Measurements from ENCODE around the gene PIF1.

The PIF1 gene, protein sequence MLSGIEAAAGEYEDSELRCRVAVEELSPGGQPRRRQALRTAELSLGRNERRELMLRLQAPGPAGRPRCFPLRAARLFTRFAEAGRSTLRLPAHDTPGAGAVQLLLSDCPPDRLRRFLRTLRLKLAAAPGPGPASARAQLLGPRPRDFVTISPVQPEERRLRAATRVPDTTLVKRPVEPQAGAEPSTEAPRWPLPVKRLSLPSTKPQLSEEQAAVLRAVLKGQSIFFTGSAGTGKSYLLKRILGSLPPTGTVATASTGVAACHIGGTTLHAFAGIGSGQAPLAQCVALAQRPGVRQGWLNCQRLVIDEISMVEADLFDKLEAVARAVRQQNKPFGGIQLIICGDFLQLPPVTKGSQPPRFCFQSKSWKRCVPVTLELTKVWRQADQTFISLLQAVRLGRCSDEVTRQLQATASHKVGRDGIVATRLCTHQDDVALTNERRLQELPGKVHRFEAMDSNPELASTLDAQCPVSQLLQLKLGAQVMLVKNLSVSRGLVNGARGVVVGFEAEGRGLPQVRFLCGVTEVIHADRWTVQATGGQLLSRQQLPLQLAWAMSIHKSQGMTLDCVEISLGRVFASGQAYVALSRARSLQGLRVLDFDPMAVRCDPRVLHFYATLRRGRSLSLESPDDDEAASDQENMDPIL

DNA sequence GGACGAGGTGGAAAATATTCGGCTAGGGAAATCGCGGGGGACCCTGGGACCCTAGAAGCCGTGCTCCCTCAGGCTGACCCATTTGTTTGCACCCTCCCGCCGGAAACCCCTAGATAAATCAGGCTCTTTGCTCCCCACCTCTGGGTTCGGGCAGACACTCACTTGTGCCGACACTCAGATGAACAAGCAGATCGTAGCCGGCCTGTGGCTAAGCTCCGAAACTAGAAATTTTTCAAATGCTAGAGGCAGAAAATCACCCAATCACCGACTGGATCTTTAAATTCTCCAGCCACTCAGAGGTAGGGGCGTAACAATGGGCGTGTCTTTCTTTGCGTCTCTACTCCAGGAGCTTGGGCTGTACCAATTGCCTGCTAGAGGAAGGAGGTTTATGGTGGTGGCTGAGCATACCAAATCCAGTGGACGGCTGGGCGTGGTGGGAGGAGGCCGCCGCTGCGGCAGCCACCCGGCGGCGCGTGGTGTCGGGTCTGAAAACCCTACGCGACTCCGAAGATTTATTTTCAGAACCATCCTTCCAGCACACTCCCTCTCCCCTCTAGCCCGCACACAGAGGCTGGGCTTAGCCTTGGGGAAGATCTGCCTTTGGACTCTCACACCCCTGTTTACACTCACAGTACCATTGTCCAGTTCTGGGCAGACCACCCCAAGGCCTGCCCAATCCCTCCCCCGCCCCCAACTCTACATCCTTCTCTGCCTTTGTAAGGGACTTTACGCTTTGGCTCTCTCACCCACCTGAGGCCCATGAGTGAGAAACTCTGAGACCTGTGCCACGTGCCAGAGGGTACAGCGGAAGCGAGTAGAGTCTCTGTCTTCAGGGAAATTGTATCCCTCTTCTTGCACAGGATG is at the start of gene PIF1:
TSS of gene PIF1 (minus strand) at position 217 of the 864 bp plus-strand sequence. CDS start 1,312 bp downstream, outside the sequence.
- DNase-seq, result peak; percentile 94

DNA sequence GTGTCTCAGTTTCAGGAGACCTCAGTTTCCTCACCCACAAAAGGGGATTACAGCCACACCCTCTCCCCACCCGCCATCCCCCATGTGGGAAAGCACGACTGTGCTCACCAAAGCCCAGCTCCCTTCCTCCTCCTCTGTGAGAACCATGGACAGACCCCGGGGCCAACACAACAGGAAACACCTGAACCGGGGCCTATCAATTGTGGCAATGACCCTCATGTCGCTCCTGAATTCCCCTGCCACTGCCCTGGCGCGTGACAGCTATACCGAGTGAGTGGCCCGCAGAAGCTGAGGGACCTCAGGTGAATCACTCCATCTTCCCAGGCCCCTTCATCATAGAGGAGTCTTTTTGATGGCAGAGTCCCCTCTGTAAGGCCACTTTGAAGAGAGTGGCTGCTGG is 44.9 kb upstream of the PIF1 start:
- DNase-seq, result no peak

GRCh38 chr15:64869501-64869900 is 44.1 kb upstream of the PIF1 start:
- no peak for DNase-seq

- DNase-seq, result no peak
These were observed 40.6 kb upstream of the PIF1 start for GRCh38 chr15:64865998-64866520.

GRCh38 chr15:64865126-64865997 is 39.9 kb upstream of the PIF1 start:
- no peak for DNase-seq

DNA sequence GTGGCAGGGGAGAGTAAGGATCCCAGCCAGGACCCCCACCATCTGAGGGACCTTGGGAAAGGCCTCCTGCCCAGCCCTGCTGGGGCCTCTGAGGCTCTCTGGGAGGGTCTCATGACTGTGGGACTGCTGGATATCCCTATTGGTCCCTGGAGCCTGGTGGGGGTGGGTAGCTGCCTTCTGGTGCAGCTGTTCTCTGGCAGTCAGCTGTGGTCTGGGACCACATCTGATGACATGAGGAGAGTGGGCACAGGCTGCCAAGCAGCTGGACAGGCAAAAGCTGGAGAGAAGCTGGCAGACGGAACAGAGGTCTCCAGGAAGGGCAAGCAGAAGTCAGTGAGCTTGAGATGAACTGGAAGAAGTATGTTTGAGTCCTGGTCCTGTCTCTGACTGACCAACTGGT is 38.6 kb upstream of the PIF1 start:
- DNase-seq, result no peak

DNA sequence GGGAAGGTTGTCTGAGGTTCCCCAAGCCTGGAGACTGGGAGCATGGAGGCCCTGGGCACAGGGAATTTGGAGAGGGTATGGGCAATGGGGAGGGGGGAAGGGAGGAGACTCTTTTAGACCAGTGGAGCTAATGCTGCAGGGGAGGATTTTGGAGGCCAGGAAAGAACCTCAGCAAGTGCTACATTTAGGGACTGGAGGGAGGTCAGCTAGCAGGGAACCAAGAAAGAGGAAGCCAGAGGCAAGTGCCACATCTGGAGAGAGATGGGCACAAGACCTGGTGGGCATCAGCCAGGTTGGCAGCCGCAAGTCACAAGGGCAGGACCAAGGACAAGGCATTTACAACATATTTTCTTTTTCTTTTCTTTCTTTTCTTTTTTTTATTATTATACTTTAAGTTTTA is 37.0 kb upstream of the PIF1 start:
- no peak for DNase-seq

DNA sequence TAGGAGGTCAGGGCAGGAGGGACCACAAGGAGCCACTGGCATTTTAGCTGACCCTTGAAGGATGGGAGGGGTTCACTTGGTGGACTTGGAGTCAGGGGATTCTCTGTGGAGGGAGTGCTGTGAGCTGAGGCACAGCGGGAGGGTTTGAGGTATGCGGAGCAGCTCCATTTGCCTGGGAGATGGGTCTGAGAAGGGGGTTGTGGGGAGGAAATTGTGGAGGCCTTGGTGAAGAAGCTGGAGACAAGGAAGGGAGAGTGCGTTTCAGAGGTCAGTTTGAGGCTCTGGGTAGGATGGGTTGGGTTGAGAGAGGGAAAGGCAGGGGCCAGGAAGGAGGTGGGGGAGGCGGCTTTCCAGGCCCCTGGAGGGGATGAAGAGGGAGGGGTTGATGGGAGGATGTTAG is 36.5 kb upstream of the PIF1 start:
- DNase-seq, result no peak

- DNase-seq, result no peak
These were observed 35.9 kb upstream of the PIF1 start for GRCh38 chr15:64861331-64861730.

DNA sequence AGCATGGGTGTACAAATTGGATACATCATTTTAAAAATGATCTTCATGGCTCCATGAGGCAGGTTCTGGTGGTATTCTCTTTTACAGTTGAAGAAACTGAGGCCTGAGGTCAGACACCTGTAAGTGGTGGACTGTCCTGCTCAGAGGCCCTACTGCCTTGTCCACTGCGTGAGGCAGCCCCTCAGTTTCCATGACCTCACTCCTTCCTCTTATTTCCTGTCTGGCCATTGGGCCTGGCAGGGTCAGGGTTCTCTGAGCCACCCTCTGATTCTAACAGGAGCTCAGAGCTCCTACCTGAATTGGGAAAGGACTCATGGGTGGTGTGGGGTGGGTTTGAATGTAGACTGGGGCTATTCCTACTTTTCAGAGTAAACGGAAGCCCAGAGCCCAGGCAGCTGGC is 33.8 kb upstream of the PIF1 start:
- no peak for DNase-seq

DNA sequence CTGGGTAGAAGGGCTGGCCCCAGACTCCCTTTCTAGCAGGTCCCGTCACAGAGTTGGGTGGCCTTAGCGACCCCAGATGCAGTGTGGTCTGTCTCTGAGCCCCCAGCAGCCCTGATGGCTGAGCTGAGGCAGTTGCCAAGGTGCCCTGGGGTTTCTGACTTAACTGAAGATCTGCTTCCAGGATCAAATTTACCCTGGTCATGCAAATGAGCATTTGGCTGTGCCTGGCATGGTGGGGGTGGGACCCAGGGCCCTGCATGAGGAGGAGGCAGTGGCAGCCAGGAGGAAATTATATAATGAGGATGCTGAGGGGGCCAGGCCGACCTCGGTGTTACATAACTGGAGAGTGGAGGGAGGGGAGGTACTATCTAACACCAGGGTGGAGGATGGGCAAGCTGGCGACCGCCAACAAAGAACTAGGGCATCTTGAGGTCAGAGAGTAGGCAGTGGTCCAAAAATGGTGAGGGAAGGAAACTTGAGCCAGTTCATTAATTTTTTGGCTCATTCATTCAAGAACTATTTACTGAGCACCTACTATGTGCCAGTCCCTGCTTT is 32.7 kb upstream of the PIF1 start:
- DNase-seq, result no peak

- DNase-seq, result no peak
These were observed 32.0 kb upstream of the PIF1 start for GRCh38 chr15:64857421-64857820.

GRCh38 chr15:64856429-64857145 is 31.1 kb upstream of the PIF1 start:
- DNase-seq, result no peak

DNA sequence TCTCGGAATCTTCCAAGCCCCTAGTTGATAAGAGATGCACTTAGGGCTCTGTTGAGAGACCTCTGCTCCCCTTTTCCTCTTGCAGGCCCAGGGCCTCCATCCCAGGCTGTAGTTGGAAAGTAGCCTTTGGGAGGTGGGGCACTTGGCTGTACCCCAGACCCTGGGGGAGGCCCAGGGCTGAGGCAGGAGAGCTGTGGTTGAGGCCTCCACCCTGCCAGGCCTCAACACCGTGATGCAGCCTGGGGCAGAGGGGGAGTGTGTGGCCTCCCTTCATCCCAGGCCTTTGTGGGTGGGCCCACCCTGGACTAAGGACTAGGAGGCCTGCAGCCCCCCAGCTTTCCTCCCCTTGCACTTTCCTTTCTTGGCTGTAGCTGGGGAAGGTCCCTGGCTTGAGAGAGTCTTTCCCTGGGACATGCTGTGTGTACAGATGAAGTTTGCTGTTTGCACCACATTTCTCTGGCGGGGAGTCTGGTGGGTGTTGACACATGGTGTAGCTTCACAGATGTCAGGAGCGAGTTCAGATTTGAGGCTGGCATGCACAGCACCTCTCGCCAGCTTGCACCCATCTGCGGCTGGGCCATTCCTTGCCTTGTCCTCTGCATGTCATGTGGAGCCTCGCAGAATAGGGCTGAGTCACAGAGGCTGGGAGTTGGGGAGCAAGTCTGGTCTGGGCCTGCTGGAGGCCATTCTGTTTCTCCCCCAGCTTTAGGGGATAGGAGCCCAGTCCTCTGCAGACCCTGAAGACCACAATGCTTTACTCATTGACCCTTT is 29.9 kb upstream of the PIF1 start:
- no peak for DNase-seq

DNA sequence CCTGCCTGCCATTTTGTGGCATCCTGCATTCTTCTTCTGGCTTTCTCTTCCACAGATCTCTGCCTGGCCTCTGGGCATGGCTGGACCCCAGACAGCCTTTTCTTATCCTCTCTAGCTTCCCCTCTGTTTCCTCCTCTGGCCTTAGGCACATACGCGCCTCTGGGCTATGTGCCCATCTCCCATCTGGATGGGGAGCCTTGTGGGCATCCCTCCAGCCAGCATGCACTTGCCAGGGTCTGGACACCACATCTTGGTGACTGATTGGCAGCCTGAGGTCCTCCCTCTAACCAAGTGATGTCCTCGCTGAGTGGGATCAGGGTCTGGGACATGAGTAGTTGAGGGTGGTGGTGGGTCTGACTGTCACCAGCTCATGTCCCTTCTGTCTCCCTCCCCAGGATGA is 29.1 kb upstream of the PIF1 start:
- DNase-seq, result no peak

DNA sequence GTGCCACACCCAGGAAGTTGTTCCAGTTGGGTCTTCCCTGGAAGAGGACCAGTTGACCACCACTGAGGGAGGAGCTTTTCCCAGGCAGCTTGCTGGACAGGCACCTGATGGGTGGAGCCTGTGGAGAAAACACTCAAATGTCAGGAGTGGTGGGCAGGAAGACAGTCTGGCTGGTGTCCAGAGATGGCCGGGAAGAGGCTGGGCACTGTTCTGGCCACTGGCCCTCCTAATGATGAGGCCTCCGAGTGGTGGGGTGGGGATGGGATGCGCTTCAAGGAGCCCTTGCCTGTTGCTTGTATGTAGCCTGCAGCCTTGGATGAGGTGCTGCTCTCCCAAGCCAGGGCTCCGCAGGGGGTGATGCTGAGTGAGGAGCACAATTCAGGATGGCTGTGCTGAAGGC is 28.6 kb upstream of the PIF1 start:
- no peak for DNase-seq

GRCh38 chr15:64851503-64851840 is 26.0 kb upstream of the PIF1 start:
- DNase-seq, result no peak

DNA sequence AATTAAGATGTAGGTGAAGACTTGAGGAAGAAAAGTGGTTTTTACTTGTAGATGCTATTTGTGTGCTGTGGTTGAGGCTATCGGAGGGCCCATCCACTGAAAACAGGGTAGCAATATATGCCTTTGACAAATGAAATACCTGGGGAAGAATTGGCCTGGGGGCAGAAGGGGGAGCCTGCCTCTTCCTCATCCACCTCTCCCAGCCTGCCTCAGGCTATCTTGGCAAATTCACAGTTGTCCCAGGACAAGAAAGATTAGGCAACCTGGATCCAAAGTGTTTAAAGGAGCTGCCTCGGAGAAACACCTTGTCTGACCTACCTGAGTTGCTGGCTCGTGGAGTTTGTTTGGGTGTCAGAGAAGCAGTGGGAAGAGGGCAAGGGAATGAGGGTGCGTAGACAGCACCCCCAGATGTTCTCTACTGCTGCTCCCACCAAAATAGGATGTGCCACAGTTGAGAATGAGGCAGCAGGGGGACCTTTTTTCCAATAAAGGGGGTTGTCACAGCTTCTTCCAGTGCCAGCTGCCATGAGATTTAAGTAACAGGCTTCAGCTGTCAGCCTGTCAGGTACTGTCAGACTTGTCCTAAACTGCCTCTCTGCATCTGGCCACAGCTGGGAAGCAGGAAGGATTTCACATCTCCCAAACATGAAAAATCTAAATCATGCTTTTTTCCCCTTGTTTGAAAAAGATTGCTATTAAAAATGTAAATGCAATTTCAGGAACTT is 25.5 kb upstream of the PIF1 start:
- no peak for DNase-seq

DNA sequence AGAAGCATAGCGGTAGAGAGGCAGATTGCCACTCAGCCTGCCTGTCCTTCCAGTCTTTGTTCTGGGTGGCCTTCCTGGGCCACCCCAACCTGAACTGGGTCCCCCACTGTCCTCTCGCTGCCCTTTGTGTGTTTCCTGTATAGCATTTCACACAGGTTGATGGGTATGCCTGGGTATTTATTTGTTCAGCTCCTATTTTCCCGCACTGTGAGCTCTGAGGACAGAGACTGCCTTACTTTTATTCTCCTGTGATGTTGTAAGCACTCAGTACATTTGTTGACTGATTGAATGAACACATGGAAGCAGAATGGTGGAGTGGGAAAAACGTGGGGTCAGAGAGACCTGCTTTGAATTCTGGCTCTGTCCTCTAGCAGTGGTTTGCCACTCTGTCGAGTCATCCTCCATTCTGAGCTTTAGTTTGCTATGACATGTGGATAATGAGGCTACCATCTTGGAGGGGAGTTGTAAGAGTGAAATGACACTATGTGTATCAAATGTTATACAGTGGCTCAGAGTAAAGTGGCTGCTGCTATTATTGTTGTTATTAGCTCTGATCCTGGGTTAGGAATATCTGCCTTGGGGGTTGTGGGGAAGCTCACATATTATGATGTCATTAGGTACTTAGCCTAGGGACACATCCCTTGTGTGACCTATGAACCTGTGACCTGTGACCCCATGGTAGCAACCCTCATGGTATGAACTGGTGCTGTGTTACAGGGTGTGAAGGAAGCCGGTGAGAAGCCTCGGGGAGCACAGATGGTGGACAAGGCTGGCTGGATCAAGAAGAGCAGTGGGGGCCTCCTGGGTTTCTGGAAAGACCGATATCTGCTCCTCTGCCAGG is 22.6 kb upstream of the PIF1 start:
- DNase-seq, result no peak

All from NCI-H2081 treated with DMSO at 0.1 percent for 48 hours (cell line).